ENCODE results near the gene SLC27A6.

SLC27A6 gene

DNA sequence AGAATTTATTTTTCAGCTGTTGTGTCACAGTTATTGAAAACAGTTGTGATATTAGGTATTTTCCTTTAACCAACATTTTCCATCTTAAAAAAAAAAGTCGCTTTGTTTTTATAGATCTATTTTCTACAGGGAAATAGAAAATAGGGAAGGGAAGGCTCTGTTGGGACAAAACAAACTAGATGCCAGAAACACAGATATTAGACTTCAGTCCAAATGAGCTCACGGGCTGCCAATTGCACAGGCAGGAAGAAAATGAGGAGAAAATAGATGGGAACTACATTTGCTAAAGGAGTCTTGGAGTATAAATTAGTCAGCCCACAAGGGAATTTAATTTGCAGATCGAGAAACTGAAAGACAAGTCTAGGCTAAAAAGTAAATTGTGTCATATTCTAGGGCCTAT, 107.8 kb downstream of the SLC27A6 start:
- DNase-seq, result no peak

DNA sequence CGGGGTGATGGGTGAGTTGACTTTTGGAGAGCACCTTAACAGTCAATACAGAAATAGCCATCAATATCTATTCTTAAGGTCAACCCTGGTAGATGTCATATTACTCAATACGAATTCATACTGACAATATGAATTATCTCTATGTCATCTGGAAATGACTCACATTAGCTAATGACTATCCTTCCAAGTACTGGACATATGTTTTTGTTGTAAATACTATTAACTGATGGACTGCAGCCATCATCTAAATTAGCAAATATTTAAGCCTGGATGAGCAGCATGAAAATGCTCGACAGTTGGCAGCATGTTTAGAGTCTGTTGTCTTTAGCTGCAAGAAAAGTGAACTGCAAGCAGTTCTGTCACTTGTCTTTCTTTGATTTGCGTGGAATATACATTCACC, 109.6 kb downstream of the SLC27A6 start:
- no peak for DNase-seq

DNA sequence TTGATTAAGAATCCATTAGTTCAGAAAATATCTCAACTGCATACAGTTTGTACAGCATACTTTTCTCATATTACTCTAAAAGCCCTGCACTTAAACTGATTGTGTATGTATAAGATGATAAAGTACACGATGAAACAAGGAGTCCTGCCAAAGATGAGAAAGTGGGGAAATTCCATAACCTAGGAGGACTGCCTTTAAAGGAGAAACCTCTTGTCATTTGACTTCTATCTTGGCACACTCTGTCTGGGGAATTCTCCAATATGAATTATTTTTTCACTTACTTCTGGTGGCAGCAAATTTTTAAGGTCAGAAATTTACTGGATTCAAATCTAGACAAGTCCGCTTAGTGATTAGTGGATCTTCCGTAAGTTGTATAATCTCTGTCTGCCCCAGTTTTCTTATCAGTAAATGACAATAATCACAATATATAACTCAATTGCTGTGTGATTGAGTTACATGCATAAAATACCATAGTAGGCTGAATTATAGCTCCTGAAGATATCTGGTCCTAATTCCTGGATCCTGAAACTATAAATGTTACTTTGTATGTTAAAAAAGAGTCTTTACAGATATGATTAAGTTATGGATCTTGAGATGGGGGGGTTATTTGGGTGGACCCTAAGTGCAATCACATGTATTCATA, 112.3 kb downstream of the SLC27A6 start:
- DNase-seq, result no peak

DNA sequence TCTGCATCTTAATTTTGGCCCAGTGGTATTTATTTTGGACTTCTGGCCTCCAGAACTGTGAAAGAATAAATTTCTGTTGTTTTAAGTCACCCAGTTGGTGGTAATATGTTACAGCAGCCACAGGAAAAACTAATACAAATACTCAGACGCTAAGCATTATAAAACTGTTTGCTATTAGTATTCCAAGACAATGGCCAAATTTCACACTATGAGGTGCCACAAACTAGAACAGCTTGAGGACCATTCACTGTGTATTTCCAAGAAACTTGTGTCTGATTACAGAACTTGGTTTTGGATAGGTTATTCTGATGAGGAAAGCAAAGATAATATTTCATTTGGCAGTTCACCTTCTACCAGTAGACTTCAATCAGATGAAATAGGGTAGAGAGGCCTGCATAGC, 113.0 kb downstream of the SLC27A6 start:
- no peak for DNase-seq

DNA sequence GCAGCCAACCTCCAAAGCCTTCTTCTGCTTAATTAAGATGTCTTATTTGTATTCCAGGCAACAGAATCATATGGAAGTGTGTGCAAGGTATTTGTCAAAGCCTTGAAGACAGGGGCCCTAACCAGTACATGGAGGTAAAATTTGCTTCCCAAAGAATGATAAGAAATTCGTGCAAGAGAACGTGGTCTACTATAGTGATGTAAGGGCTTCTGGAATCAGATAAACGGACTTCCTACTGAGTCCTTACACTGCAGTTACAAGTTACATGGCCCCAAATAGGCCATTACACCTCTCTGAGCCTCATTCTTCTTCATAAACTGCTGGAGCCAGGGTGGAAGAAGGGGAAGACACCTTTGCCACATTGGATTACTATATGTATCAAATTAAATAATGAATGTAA, 113.4 kb downstream of the SLC27A6 start:
- no peak for DNase-seq

DNA sequence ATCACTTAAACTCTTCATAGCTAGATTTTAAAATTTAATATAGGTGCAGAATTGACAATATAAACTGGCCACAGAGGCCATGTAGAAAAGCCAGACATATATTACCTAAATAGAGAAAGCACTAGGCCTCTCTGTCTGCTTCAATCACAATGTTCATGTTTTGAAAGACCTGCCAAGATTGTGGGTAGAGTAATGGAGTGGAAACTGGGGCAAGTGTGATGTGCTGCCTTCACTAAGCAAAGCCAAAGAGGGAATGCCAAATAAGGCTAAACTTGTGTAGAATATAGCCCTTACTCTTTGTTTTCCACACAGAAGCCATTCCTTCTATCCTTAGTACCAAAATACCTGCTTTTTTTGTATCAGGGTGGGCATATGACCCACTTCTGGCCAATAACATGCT, 114.2 kb downstream of the SLC27A6 start:
- DNase-seq, result no peak

DNA sequence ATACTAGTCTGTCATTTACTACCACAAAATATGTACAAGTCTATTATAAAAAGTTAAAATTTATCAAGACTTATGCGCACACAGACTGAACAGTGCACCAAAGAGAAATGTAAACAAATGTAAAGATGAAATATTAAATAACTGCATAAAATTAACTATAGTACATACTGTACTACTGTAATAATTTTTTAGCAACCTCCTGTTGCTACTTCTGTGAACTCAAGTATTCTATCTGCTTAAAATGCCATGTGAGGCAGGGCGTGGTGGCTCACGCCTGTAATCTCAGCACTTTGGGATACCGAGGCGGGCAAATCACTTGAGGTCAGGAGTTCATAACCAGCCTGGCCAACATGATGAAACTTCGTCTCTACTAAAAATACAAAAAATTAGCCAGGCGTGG, 115.5 kb downstream of the SLC27A6 start:
- no peak for DNase-seq

DNA sequence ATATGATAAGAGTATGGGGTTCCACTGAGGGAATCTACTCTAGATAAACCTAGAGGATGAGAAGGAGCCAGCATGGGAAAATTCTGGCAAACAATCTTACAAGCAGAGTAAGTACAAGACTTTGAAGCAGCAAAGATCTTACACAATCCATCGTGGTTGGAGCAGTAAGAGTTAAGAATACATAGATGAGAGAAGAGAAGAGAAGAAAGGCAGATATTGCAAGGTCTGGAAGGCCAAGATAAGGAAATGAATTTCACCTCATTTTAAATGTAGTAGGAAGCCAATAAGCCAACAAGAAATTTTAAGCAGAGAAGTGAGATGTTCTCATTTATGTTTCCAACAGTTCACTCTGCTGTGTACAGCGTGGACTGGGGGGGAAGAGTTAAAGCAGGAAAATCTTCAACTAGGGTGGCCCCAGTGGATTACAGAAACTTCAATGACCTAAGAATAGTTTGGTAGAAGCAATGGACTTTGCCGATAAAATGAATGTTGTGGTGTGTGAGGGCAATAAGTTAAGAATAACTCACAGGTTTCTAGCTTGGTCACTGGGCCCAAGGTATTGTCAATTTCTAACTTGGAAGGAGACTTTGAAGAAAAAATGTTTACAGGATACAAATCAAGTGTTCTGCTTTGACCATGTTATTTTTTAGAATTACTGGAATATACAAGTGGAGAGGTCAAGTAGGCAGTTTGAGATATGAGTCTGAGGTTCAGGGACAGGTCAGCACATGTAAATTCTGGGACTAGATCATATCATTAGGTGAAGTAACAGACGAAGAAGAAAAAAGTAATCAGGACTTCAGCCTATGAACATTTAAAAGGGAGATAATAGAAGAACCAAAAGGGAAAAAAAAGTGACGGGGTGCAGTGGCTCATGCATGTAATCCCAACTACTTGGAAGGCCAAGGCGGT, 117.2 kb downstream of the SLC27A6 start:
- no peak for DNase-seq

Data from activated CD4-positive, alpha-beta T cell treated with anti-CD3 and anti-CD28 coated beads, Interleukin-2, amount 50 U/mL, for 48 hours (primary cell).